ENCODE results near the gene BANF1.
A peak's percentile ranks its signal among the peaks of the same experiment; 100 is the strongest.

The BANF1 gene

GRCh38 chr11:65979261-65979759, 23.0 kb upstream of the BANF1 start:
- Histone ChIP-seq H3K27ac (ENCODE audit: low read length) (no peak overlapping the region), H3K4me1 (ENCODE audit: insufficient read depth, low read length) (no peaks in the 10 kb centered on the region), H4K20me1 (ENCODE audit: insufficient read depth, low read length) (peaks cover 12% of the 10 kb centered on the region; the same call in 1 of the 2 replicates), H3K27me3 (ENCODE audit: insufficient read depth, low read length, poor library complexity) (no peaks in the 10 kb centered on the region), H3K9ac (ENCODE audit: low read depth, low read length) (no peak overlapping the region), H3K4me2 (ENCODE audit: insufficient read depth, low read length) (no peak overlapping the region), H3K4me3 (ENCODE audit: low read depth in 1 of 2, low read length in 2 of 2) (no peak overlapping the region), H2AFZ (ENCODE audit: low read depth, low read length) (no peak overlapping the region), H3K9me3 (ENCODE audit: insufficient read depth, low read length, severe bottlenecking) (no peaks in the 10 kb centered on the region), H3K36me3 (ENCODE audit: insufficient read depth, low read length) (peaks cover 44% of the 10 kb centered on the region), H3K79me2 (ENCODE audit: insufficient read depth, low read length) (no peaks in the 10 kb centered on the region)
- 0 out of 3 replicates have a peak, but pooled peaks have one; percentile 9 for ATAC-seq (ENCODE audit: insufficient read depth, low read depth)
- DNase-seq, result no peak
- TF ChIP-seq EZH2 (IDR thresholded peaks at IDR 0.05; ENCODE audit: borderline replicate concordance, low read depth, low read length, severe bottlenecking) (no peak), CTCF (IDR thresholded peaks at IDR 0.05; ENCODE audit: borderline replicate concordance, extremely low read depth, low read length, poor library complexity, severe bottlenecking) (no peak)

DNA sequence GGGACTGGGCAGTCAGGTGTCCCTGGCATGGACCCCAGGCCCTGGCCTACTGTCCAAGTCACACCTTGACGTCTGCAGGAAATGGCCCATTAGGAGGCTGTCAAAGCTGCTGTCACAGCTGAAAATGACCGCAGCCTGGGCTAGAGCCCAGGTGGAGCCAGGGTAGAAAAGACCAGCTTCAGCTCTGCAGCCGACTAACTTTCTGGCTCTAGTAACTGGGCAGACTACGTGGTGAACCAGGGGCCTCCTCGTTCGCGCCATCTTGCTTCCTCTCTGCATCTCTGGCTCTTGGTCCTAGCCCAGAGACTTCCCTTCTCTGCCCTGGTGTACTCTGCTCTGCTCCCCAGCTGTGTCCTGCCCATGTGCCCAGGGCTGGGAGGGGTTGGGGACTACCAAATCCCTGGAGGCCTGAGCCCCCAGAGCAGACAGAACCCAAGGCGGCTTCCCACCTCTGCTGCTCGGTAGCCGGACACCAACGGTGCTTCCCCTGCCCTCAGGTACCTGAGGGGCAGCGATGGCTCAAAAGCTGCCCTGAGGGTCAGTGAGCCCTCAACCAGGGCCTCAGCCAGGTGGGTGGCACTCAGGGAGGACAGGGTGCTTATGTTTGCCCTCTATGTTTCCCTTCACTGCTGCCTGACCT, 21.1 kb upstream of the BANF1 start:
- no peak overlapping the region for H3K27ac ChIP-seq (ENCODE audit: low read length)
- TF ChIP-seq CTCF (IDR thresholded peaks at IDR 0.05; ENCODE audit: borderline replicate concordance, extremely low read depth, low read length, poor library complexity, severe bottlenecking), result no peak
- no peak for TF ChIP-seq EZH2 (IDR thresholded peaks at IDR 0.05; ENCODE audit: borderline replicate concordance, low read depth, low read length, severe bottlenecking)
- H3K9ac ChIP-seq (ENCODE audit: low read depth, low read length), result no peak overlapping the region
- DNase-seq (no peak), ATAC-seq (ENCODE audit: insufficient read depth, low read depth) (peak; percentile 20; the same call in 1 of the 3 replicates)
- no peaks in the 10 kb centered on the region for H3K9me3 ChIP-seq (ENCODE audit: insufficient read depth, low read length, severe bottlenecking)
- H3K27me3 ChIP-seq (ENCODE audit: insufficient read depth, low read length, poor library complexity), result no peaks in the 10 kb centered on the region
- H3K4me1 ChIP-seq (ENCODE audit: insufficient read depth, low read length), result no peaks in the 10 kb centered on the region
- H3K4me3 ChIP-seq (ENCODE audit: low read depth in 1 of 2, low read length in 2 of 2), result no peak overlapping the region
- no peak overlapping the region for H3K4me2 ChIP-seq (ENCODE audit: insufficient read depth, low read length)
- no peak overlapping the region for H2AFZ ChIP-seq (ENCODE audit: low read depth, low read length)
- H3K79me2 ChIP-seq (ENCODE audit: insufficient read depth, low read length), result no peaks in the 10 kb centered on the region
- peaks cover 33% of the 10 kb centered on the region for H3K36me3 ChIP-seq (ENCODE audit: insufficient read depth, low read length)
- peaks cover 10% of the 10 kb centered on the region; the same call in 1 of the 2 replicates for H4K20me1 ChIP-seq (ENCODE audit: insufficient read depth, low read length)

DNA sequence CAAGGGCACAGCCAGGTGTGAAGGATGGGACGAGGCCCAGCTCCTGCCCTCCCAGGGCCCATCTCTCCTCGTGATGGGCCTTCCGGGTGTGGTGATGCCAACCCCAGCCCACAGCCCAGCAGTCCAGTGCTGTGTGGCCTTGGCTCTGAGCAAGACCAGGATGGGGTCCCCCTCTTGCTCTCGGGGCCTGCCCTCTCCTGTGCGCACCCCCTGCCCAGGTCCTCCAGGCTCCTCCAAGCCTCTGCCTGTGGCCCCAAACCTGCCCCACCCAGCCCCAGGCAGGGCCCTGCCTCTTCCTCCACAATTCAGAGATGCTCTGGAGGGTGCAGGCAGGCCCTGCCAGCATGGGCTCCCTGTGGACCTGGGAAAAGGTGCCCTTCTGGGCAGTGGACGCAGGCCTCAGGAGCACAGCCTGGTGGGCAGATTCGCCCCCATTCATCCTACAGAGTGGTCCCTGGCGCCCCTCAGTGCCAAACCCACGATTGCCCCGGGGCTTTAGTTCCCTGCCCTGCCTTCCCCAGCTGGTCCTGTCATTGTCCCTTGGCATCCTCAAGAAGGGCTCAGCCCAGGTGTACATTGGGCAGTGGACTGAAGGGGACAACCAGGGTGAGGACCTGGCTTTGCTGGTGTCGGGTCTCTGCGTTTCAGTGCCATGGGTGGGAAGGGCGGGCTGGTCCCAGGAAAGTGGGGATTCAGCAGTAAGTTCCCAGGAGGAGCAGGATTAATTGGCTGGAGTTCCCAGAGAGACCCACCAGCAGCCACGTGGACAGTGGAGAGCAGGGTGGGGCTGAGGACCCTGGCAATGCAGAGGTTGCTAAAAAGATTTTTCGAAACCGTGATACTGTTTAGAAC, 20.1 kb upstream of the BANF1 start:
- H2AFZ ChIP-seq (ENCODE audit: low read depth, low read length), result no peak overlapping the region
- no peak overlapping the region for H3K27ac ChIP-seq (ENCODE audit: low read length)
- no peak overlapping the region for H3K4me3 ChIP-seq (ENCODE audit: low read depth in 1 of 2, low read length in 2 of 2)
- H3K4me1 ChIP-seq (ENCODE audit: insufficient read depth, low read length), result no peaks in the 10 kb centered on the region
- H3K9ac ChIP-seq (ENCODE audit: low read depth, low read length), result no peak overlapping the region
- H3K9me3 ChIP-seq (ENCODE audit: insufficient read depth, low read length, severe bottlenecking), result no peaks in the 10 kb centered on the region
- H3K4me2 ChIP-seq (ENCODE audit: insufficient read depth, low read length), result no peak overlapping the region
- ATAC-seq (ENCODE audit: insufficient read depth, low read depth), result 0 out of 3 replicates have a peak, but pooled peaks have one; percentile 6
- TF ChIP-seq EZH2 (IDR thresholded peaks at IDR 0.05; ENCODE audit: borderline replicate concordance, low read depth, low read length, severe bottlenecking) (no peak), CTCF (IDR thresholded peaks at IDR 0.05; ENCODE audit: borderline replicate concordance, extremely low read depth, low read length, poor library complexity, severe bottlenecking) (no peak)
- peaks cover 5% of the 10 kb centered on the region; the same call in 1 of the 2 replicates for H4K20me1 ChIP-seq (ENCODE audit: insufficient read depth, low read length)
- DNase-seq, result no peak
- no peaks in the 10 kb centered on the region for H3K79me2 ChIP-seq (ENCODE audit: insufficient read depth, low read length)
- H3K36me3 ChIP-seq (ENCODE audit: insufficient read depth, low read length), result peaks cover 23% of the 10 kb centered on the region
- H3K27me3 ChIP-seq (ENCODE audit: insufficient read depth, low read length, poor library complexity), result no peaks in the 10 kb centered on the region
